CMK (cell line): ENCODE data around the gene CPNE5.
"Not testable (repeated sequence)": the region's sequence is repeated elsewhere in the genome, so short reads cannot be mapped to it uniquely, and the experiment has no call there.

Experiments
- DNase-seq: peaks from one replicate; pipeline ENCODE4 v3.0.0-alpha.2; 2010; ENCODE audit warnings: low read depth

Gene CPNE5

GRCh38 chr6:36815962-36816735, 23.1 kb downstream of the CPNE5 start:
- DNase-seq, result no peak

GRCh38 chr6:36814249-36814648, 25.0 kb downstream of the CPNE5 start:
- DNase-seq, result no peak

DNA sequence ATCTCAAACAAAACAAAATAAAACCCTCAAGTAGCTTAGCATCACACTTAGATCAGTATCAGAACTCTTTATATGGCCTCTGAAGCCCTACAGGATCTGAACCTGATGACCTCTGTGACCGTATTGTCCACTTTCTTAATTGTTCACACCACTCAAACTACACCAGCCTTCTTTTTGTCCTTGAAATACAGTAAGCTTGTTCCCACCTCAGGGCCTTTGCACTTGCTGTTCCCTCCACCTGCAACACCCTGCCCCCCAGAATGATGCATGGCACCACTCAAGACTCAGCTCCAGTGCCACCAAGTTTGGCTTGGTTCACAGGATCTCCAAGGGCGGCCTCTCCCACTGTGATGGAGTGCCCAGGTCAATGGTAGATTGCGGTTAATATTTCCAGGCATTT, 25.7 kb downstream of the CPNE5 start:
- no peak for DNase-seq

GRCh38 chr6:36813047-36813446, 26.2 kb downstream of the CPNE5 start:
- DNase-seq, result not testable (repeated sequence)

- DNase-seq, result no peak
Observed at GRCh38 chr6:36809941-36810803, 29.1 kb downstream of the CPNE5 start.

DNA sequence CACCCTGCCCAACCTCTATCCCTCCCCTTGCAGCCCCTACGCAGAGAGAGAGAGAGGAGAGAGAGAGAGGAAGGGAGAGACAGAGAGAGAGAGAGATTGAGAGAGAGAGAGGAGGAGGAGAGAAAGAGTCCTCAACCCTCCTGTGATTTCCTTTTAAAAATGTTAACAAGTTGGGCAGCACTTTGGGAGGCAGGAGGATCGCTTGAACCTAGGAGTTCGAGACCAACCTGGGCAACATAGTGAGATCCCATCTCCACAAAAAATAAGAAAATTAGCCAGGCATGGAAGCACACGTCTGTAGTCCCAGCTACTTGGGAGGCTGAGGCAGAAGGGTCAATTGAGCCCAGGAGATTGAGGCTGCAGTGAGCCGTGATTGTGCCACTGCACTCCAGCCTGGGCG, 30.1 kb downstream of the CPNE5 start:
- DNase-seq, result no peak

DNA sequence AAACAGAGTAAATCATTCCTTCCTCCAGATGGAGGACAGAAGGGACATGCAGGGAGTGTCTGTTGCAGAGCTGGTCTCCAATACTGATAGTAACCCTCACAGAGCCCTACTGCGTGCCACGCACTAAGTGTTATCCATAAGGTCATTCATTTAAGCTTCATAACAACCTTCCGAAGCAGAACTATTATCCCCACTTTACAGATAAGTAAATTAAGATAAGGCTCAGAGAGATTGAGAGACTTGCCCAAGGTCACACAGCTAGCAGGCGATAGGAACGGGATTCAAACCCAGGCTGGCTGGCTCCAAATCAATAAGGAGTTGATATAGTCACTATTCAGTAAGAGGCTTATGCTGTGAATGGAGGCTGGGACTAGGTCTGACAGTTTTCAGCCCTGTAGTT, 30.6 kb downstream of the CPNE5 start:
- DNase-seq, result no peak

DNA sequence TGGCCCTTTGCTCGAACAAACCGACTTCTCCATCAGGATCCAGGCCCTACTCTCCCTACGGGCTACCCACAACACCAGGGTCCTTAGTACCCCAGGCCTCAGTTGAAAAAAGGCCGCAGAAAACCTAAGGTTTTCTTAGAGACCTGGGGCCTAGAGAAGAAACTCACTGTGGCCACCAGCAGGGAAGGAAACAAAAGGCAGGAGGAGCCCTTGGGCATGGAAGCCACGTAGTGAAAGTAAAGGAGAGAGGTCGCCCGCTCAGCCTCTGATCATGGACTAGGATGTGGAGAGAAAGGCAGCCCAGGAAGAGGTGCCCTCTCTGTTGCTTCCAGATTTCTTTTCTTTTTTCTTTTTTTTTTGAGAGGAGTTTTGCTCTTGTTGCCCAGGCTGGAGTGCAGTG, 31.5 kb downstream of the CPNE5 start:
- no peak for DNase-seq

GRCh38 chr6:36807143-36807542, 32.1 kb downstream of the CPNE5 start:
- DNase-seq, result no peak

DNA sequence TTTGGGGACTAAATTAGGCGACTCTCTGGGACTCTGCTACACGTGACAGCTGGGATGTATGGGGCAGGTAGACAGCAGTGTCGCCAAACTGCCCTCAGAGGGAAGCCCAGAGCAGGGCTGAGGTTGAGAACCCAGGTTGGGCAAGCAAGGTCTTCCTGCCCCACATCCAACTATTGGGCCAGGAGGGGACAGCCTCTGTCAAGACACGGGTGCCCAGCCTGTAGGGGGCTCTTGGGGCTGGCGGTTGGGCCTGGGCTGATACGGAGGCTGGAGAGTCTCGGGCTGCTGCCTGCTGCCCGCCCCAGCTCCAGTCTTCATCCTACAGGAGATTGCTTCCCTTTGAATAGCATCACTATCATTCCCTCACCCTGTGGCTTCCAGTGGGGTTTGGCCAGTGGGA, 33.3 kb downstream of the CPNE5 start:
- no peak for DNase-seq

GRCh38 chr6:36805096-36805797, 34.0 kb downstream of the CPNE5 start:
- DNase-seq, result no peak

GRCh38 chr6:36804563-36804962, 34.7 kb downstream of the CPNE5 start:
- DNase-seq, result no peak

- no peak for DNase-seq
Observed at GRCh38 chr6:36803908-36804307, 35.3 kb downstream of the CPNE5 start.

- no peak for DNase-seq
Observed at GRCh38 chr6:36803482-36803881, 35.8 kb downstream of the CPNE5 start.

DNA sequence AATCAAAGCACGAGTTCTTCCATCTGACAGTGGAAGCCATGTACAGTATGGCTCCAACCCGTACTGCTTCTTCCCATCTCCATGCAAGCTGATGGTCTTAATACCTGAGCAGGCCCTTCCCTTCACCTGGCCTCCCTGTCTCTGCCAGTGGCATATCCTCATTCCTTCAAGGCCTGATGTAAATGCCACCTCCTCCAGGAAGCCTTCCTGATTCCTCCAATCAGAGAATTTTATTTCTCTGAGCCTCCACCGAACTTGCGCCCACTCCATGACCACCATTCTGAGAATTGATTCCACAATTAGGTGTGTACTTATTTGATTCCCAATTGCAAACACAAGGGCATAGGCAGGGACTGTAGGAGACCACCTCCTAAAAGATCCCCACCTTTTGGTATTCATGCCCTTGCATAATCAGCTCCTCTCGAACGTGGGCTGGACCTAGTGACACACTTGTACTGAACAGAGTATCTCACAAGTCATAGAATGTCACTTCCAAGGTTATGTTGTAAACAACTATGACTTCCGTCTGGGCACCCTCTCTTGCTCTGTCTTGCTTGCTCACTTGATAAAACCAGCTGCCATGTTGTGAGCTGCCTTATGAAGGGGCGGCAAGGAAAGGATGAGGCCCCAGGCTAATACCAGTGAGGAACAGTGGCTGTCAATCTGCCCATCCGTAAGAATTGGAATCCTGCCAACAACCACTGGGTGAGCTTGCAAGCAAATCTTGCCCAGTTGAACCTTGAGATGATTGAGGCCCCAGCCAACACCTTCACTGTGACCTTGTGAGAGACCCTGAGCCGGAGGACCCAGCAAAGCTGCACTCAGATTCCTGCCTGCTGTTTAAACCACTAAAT, 38.8 kb downstream of the CPNE5 start:
- DNase-seq, result no peak

- DNase-seq, result no peak
Observed at GRCh38 chr6:36798852-36799251, 40.4 kb downstream of the CPNE5 start.

DNA sequence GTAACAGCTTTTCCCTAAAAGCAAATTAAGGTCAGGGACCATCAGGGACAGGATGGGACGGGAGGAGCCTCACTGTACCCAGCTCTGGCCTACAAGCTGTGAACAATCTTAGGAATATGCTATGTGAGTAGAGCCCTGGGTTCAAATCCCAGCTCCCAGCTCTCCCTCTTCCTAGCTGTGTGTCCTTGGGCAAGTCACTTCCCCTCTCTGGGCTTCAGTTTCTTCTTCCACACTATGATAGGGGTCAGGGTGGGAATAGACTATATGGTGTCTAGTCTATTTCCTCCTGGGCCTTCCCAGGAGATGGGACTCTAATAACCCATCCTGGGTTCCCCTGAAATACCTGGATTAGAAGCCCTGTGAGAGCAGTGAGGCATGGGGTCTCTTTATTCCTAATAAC, 41.6 kb downstream of the CPNE5 start:
- DNase-seq, result no peak

DNA sequence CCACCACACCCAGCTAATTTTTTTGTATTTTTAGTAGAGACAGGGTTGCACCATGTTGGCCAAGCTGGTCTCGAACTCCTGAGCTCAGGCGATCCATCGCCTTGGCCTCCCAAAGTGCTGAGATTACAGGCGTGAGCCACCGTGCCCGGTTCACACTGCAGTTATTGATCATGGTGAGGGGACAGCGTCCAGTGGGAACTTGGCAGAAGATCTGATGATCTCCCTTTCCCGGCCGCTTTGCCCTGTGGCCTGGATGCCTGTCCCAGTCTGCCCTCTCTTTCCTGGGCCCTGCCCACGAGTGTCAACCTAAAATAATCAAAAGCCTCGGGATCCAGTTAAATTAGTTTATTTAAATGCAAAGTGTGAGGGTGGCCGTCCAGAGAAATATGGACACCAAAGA, 42.2 kb downstream of the CPNE5 start:
- no peak for DNase-seq

GRCh38 chr6:36794713-36795065, 44.6 kb downstream of the CPNE5 start:
- no peak for DNase-seq

DNA sequence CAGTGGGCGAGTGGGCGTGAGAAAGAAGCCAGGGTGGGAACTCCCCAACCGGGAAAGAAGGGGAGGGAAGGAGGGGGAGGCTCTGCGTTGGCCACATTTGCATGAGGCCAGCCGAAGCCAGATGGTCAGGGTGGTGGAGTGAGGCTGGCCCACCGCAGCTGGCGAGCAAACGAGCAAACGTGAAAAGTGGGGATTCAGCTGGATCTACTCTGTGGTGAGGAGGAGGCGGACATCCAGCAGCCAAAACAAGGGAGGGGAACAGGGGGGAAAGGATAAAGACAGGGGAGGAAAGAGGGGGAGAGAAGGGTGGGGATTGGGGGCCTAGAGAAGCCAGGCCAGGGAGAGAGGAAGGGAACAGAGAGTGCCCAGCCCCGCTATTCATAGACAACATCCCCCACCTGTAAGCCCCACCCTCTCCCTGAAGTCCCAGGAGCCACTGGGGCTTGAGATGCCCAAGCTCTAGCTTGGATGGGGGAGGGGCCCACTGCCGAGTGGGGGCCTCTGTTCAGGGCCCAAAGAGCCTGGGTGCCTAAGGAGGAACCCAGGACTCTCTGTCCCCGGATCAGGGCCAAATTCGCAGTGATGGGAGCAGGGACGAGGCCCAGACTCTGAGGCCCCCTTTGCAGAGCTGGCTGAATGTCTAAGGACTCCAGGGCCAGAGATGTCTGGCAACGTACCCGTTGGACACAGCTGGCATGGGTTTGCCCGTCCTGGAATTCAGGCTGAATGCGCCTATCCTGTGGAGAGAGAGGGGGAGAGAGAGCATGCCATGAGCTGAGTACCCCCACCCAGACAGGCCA, 45.1 kb downstream of the CPNE5 start:
- no peak for DNase-seq

DNA sequence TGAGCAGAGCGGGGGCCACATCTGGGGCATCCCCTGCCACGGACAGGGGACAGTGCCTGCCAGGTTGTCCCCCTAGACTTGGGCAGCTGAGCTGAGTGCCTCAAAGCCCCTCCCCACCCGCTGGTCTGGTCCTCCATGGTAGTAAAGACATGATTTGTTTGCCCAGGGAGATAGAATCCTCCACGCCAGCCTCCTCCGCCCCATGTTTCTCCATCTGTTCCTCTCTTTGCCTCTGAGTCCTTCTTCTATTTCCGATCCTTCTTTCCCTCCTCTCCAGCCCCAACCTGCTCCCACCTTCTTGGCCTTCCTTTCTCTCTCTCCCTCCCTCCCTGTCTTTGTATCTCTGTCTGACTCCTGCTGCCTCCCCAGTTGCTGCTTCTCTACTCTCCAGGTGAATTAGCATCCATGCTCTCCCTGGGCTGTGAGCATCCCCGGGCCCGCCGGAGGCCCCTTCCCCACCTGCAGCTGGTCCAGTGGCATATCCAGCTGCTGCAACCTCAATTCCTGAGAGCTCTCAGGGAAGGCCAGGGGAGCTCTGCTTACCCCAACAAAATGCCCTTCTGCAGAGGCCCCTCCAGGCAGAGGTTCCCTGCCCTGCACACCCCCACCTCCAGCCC, 45.8 kb downstream of the CPNE5 start:
- DNase-seq, result no peak
